Right cardiac atrium (tissue), 5 donors: ENCODE data around the gene ALDOC. TPM values are rescaled to one million over a fixed set of nuclear protein-coding genes. Genes with fewer than 3 reads are reported as not detected.

ENCODE experiments used
- ATAC-seq, 2 donors: fragments of 200-7000 bp; cut with Tn5 transposase; one replicate each; pipeline versions ENCODE4 v1.8.0 to v1.9.1; 2020; ENCODE audit warnings: moderate library complexity in 2 of 2, mild to moderate bottlenecking in 1 of 2
- DNase-seq, 3 donors: peaks; one replicate each; pipeline ENCODE4 v3.0.0-alpha.2; 2020
- H3K27ac ChIP-seq: one replicate; pipeline ENCODE4 v1.5.1; 2013; ENCODE audit warnings: mild to moderate bottlenecking, low read length, control low read depth, moderate library complexity
- H3K27me3 ChIP-seq: one replicate; pipeline ENCODE4 v1.6.1; 2013; ENCODE audit not compliant: control insufficient read depth, insufficient read depth
- H3K4me1 ChIP-seq: one replicate; pipeline ENCODE4 v1.6.1; 2013; ENCODE audit warnings: low read length; ENCODE audit not compliant: control insufficient read depth, insufficient read depth
- H3K4me3 ChIP-seq: one replicate; pipeline ENCODE4 v1.5.1; 2013; ENCODE audit warnings: low read length, control low read depth
- H3K9me3 ChIP-seq: one replicate; pipeline ENCODE4 v1.6.1; 2013; ENCODE audit warnings: low read length; ENCODE audit not compliant: control insufficient read depth
- WGBS: extraction: QIAGEN DNeasy Blood & Tissue Kit; methylation state at CpG from one replicate; pipeline ENCODE4 v1.1.7; 2013; 5-methylcytosine and 5-hydroxymethylcytosine counted together
- intact Hi-C, 4 donors: fragments of 100-400 bp; cut with DNase I; formaldehyde crosslinking; loops; one replicate each; pipeline versions ENCODE4 v1.11.0 to v1.14.0; 2022 to 2023
- polyA plus RNA-seq: library from polyadenylated mRNA; stranded (reverse); fragments of 200-250 nt; gene quantifications from one replicate; pipeline ENCODE4 v1.2.3, GENCODE V29; 2013
- total RNA-seq, 4 donors: library from RNA; stranded (reverse); fragmentation: NEBNext Ultra II Directional; extraction: Animal tissue kit (Norgen Biotek cat#: 25700); gene quantifications; one replicate each; pipeline ENCODE4 v1.2.1, GENCODE V29; 2021
- donor health status: healthy with polysubstance abuse.
- donor health status: DM: no; HTN: yes; CAD: no.
- donor health status: DM: no; HTN: no; CAD: no.
- donor health status: DM: no; HTN: yes; CAD: no; lungs with severe emphysema.
- donor health status: DM: yes; HTN: yes; CAD: no.

Gene ALDOC
- total and polyA plus RNA-seq, 5 donors = 191 to 390 (median 283) TPM

GRCh38 chr17:28523186-28523585 is 53.5 kb downstream of the ALDOC start:
- intact Hi-C loops = no loop called here
- no peak for ATAC-seq
- no peaks in the 10 kb centered on the region for H3K4me1 ChIP-seq
- H3K27me3 ChIP-seq = no peaks in the 10 kb centered on the region
- no peaks in the 10 kb centered on the region for H3K9me3 ChIP-seq
- no peak overlapping the region for H3K27ac ChIP-seq
- no peak overlapping the region for H3K4me3 ChIP-seq
- WGBS = 83% methylated on average over 6 of the region's 6 CpGs
- peak in 1 of 3 donors; percentile 27 for DNase-seq

Other genes with a start within 250 kb of the ALDOC start
- 10 to 100 TPM; 20.6 to 22.8 (median 21.3) TPM for gene IFT20, start 241.4 kb downstream of the ALDOC start, total RNA-seq
- 27.0 TPM for gene IFT20, start 241.4 kb downstream of the ALDOC start, polyA plus RNA-seq
- 10 to 100 TPM; 33.3 to 72.3 (median 34.7) TPM for gene TNFAIP1, start 241.1 kb downstream of the ALDOC start, total RNA-seq
- 20.1 TPM for gene TNFAIP1, start 241.1 kb downstream of the ALDOC start, polyA plus RNA-seq
- 10 to 100 TPM; 97.1 to 99.8 (median 98.6) TPM for gene POLDIP2, start 219.4 kb downstream of the ALDOC start, total RNA-seq
- gene POLDIP2, start 219.4 kb downstream of the ALDOC start, polyA plus RNA-seq = 95.6 TPM
- not detected for gene SEBOX, start 211.7 kb downstream of the ALDOC start, total RNA-seq
- not detected for gene SEBOX, start 211.7 kb downstream of the ALDOC start, polyA plus RNA-seq
- 10 to 100 TPM in 1 of 4 donors, 1 to 10 TPM in 3; 3.8 to 10.5 (median 4.1) TPM for gene VTN, start 206.6 kb downstream of the ALDOC start, total RNA-seq
- 3.8 TPM for gene VTN, start 206.6 kb downstream of the ALDOC start, polyA plus RNA-seq
- 1 to 10 TPM; 5.8 to 8.9 (median 7.1) TPM for gene SARM1, start 205.2 kb downstream of the ALDOC start, total RNA-seq
- 4.0 TPM for gene SARM1, start 205.2 kb downstream of the ALDOC start, polyA plus RNA-seq
- 1 to 10 TPM; 5.3 to 9.2 (median 7.6) TPM for gene SLC46A1, start 170.7 kb downstream of the ALDOC start, total RNA-seq
- 3.0 TPM for gene SLC46A1, start 170.7 kb downstream of the ALDOC start, polyA plus RNA-seq
- not detected for gene SLC13A2, start 103.3 kb downstream of the ALDOC start, total RNA-seq
- gene SLC13A2, start 103.3 kb downstream of the ALDOC start, polyA plus RNA-seq = not detected
- not detected for gene FOXN1, start 70.5 kb downstream of the ALDOC start, total RNA-seq
- gene FOXN1, start 70.5 kb downstream of the ALDOC start, polyA plus RNA-seq = not detected
- 10 to 100 TPM; 14.0 to 28.8 (median 21.0) TPM for gene UNC119, start 24.3 kb downstream of the ALDOC start, total RNA-seq
- 22.8 TPM for gene UNC119, start 24.3 kb downstream of the ALDOC start, polyA plus RNA-seq
- 10 to 100 TPM; 36.4 to 41.8 (median 40.7) TPM for gene PIGS, start 5.4 kb downstream of the ALDOC start, total RNA-seq
- 16.6 TPM for gene PIGS, start 5.4 kb downstream of the ALDOC start, polyA plus RNA-seq
- 1 to 10 TPM in 3 of 4 donors, under 1 TPM in 1; 0.81 to 2.7 (median 2.1) TPM for gene SPAG5, start 22.1 kb upstream of the ALDOC start, total RNA-seq
- gene SPAG5, start 22.1 kb upstream of the ALDOC start, polyA plus RNA-seq = 1.2 TPM
- gene RSKR, start 37.3 kb upstream of the ALDOC start, total RNA-seq = 1 to 10 TPM; 2.9 to 4.7 (median 4.3) TPM
- gene RSKR, start 37.3 kb upstream of the ALDOC start, polyA plus RNA-seq = 2.9 TPM
- gene BLTP2, start 68.3 kb upstream of the ALDOC start, total RNA-seq = 10 to 100 TPM; 70.6 to 87.3 (median 81.7) TPM
- gene BLTP2, start 68.3 kb upstream of the ALDOC start, polyA plus RNA-seq = 21.0 TPM
- 10 to 100 TPM; 29.9 to 36.6 (median 30.4) TPM for gene SDF2, start 85.0 kb upstream of the ALDOC start, total RNA-seq
- gene SDF2, start 85.0 kb upstream of the ALDOC start, polyA plus RNA-seq = 38.8 TPM
- gene SUPT6H, start 85.3 kb upstream of the ALDOC start, total RNA-seq = 10 to 100 TPM; 43.6 to 49.0 (median 46.9) TPM
- gene SUPT6H, start 85.3 kb upstream of the ALDOC start, polyA plus RNA-seq = 32.7 TPM
- gene PROCA1, start 135.0 kb upstream of the ALDOC start, total RNA-seq = 1 to 10 TPM; 1.3 to 3.3 (median 2.5) TPM
- 2.2 TPM for gene PROCA1, start 135.0 kb upstream of the ALDOC start, polyA plus RNA-seq
- gene RAB34, start 141.0 kb upstream of the ALDOC start, total RNA-seq = 10 to 100 TPM; 56.9 to 62.2 (median 59.8) TPM
- gene RAB34, start 141.0 kb upstream of the ALDOC start, polyA plus RNA-seq = 57.6 TPM
- gene RPL23A, start 143.1 kb upstream of the ALDOC start, total RNA-seq = 1,000 to 10,000 TPM in 1 of 4 donors, 100 to 1,000 TPM in 3; 939 to 1,151 (median 992) TPM
- gene RPL23A, start 143.1 kb upstream of the ALDOC start, polyA plus RNA-seq = 817 TPM
- 1 to 10 TPM; 1.7 to 3.8 (median 2.5) TPM for gene TLCD1, start 149.3 kb upstream of the ALDOC start, total RNA-seq
- 1.5 TPM for gene TLCD1, start 149.3 kb upstream of the ALDOC start, polyA plus RNA-seq
- 1 to 10 TPM; 1.0 to 1.6 (median 1.2) TPM for gene NEK8, start 151.9 kb upstream of the ALDOC start, total RNA-seq
- gene NEK8, start 151.9 kb upstream of the ALDOC start, polyA plus RNA-seq = 0.81 TPM
- 1 to 10 TPM; 2.9 to 8.9 (median 4.8) TPM for gene TRAF4, start 167.1 kb upstream of the ALDOC start, total RNA-seq
- gene TRAF4, start 167.1 kb upstream of the ALDOC start, polyA plus RNA-seq = 4.5 TPM